GM12801 (cell line): ENCODE measurements around the gene AFF1.

ENCODE experiments used
- CTCF ChIP-seq: IDR thresholded peaks from one replicate; pipeline ENCODE4 v1.5.1; 2011; ENCODE audit warnings: control low read depth; ENCODE audit not compliant: insufficient read length; ENCODE audit errors: extremely low read depth

AFF1 gene

GRCh38 chr4:87108142-87108546, 173.3 kb downstream of the AFF1 start:
- no peak for TF ChIP-seq CTCF

GRCh38 chr4:87109121-87109520, 174.3 kb downstream of the AFF1 start:
- TF ChIP-seq CTCF = no peak

GRCh38 chr4:87109945-87110344, 175.1 kb downstream of the AFF1 start:
- no peak for TF ChIP-seq CTCF

- TF ChIP-seq CTCF = no peak
Measured at GRCh38 chr4:87112063-87112462, 177.3 kb downstream of the AFF1 start.

GRCh38 chr4:87114245-87115062, 179.6 kb downstream of the AFF1 start:
- TF ChIP-seq CTCF = no peak

- TF ChIP-seq CTCF = no peak
Measured at GRCh38 chr4:87116231-87116630, 181.4 kb downstream of the AFF1 start.

GRCh38 chr4:87117051-87117731, 182.4 kb downstream of the AFF1 start:
- no peak for TF ChIP-seq CTCF
